ENCODE results near the gene CAMK2N2.

CAMK2N2 gene

GRCh38 chr3:184283681-184284080 is 22.3 kb upstream of the CAMK2N2 start:
- Histone ChIP-seq H2BK120ac (ENCODE audit: low read depth, low read length) (no peak overlapping the region), H3K4me1 (ENCODE audit: control insufficient read depth, low read depth, low read length) (no peaks in the 10 kb centered on the region), H2BK15ac (replicated peaks; ENCODE audit: low read depth) (no peak overlapping the region), H3K4me2 (ENCODE audit: low read length) (no peak overlapping the region), H3K79me2 (ENCODE audit: control insufficient read depth, insufficient read depth, low read length) (no peaks in the 10 kb centered on the region), H3K18ac (ENCODE audit: low read length) (no peak overlapping the region), H3K36me3 (ENCODE audit: control insufficient read depth, insufficient read depth, low read length) (no peaks in the 10 kb centered on the region), H3K23ac (ENCODE audit: low read length) (no peak overlapping the region), H4K8ac (ENCODE audit: low read depth, low read length) (no peak overlapping the region), H3K27me3 (ENCODE audit: insufficient read depth, low read length, poor library complexity) (no peaks in the 10 kb centered on the region), H3K79me1 (ENCODE audit: low read length) (no peaks in the 10 kb centered on the region), H4K5ac (ENCODE audit: low read length) (no peak overlapping the region), H3K4me3 (ENCODE audit: low read length) (no peak overlapping the region), H2AK5ac (ENCODE audit: low read length) (no peak overlapping the region), H3K4ac (ENCODE audit: low read depth, low read length) (no peak overlapping the region), H2BK5ac (ENCODE audit: low read length) (no peak overlapping the region), H3K27ac (ENCODE audit: low read depth, low read length) (no peak overlapping the region), H3K56ac (ENCODE audit: low read length) (no peak overlapping the region), H3K9ac (ENCODE audit: low read length) (no peak overlapping the region)
- no peak for DNase-seq
- WGBS (ENCODE audit: extremely low coverage, insufficient coverage, low lambda C conversion rate), result no CpG with 5 or more reads among the region's 8 CpGs

GRCh38 chr3:184282941-184283340 is 21.6 kb upstream of the CAMK2N2 start:
- H4K8ac ChIP-seq (ENCODE audit: low read depth, low read length), result no peak overlapping the region
- H3K36me3 ChIP-seq (ENCODE audit: control insufficient read depth, insufficient read depth, low read length), result no peaks in the 10 kb centered on the region
- H3K4me3 ChIP-seq (ENCODE audit: low read length), result no peak overlapping the region
- H3K23ac ChIP-seq (ENCODE audit: low read length), result no peak overlapping the region
- H2AK5ac ChIP-seq (ENCODE audit: low read length), result no peak overlapping the region
- H4K5ac ChIP-seq (ENCODE audit: low read length), result no peak overlapping the region
- no peak overlapping the region for H3K4me2 ChIP-seq (ENCODE audit: low read length)
- H2BK120ac ChIP-seq (ENCODE audit: low read depth, low read length), result no peak overlapping the region
- H3K27ac ChIP-seq (ENCODE audit: low read depth, low read length), result no peak overlapping the region
- no peak overlapping the region for H3K4ac ChIP-seq (ENCODE audit: low read depth, low read length)
- DNase-seq, result peak; percentile 13
- no peaks in the 10 kb centered on the region for H3K79me1 ChIP-seq (ENCODE audit: low read length)
- no peaks in the 10 kb centered on the region for H3K4me1 ChIP-seq (ENCODE audit: control insufficient read depth, low read depth, low read length)
- no peak overlapping the region for H2BK15ac ChIP-seq (replicated peaks; ENCODE audit: low read depth)
- no CpG with 5 or more reads among the region's 4 CpGs for WGBS (ENCODE audit: extremely low coverage, insufficient coverage, low lambda C conversion rate)
- H3K9ac ChIP-seq (ENCODE audit: low read length), result no peak overlapping the region
- no peak overlapping the region for H3K56ac ChIP-seq (ENCODE audit: low read length)
- no peaks in the 10 kb centered on the region for H3K27me3 ChIP-seq (ENCODE audit: insufficient read depth, low read length, poor library complexity)
- no peak overlapping the region for H2BK5ac ChIP-seq (ENCODE audit: low read length)
- no peak overlapping the region for H3K18ac ChIP-seq (ENCODE audit: low read length)
- H3K79me2 ChIP-seq (ENCODE audit: control insufficient read depth, insufficient read depth, low read length), result no peaks in the 10 kb centered on the region

GRCh38 chr3:184277366-184277765 is 16.0 kb upstream of the CAMK2N2 start:
- peaks cover 11% of the 10 kb centered on the region for H3K27me3 ChIP-seq (ENCODE audit: insufficient read depth, low read length, poor library complexity)

GRCh38 chr3:184275961-184276910 is 14.9 kb upstream of the CAMK2N2 start, which contains the start of gene ECE2:
Gene ECE2, plus strand, starts transcription at chr3:184276022. Its CDS starts 132 bp downstream, at chr3:184276154.
- Histone ChIP-seq H4K8ac (ENCODE audit: low read depth, low read length) (no peak within 1 kb of the TSS), H2AK5ac (ENCODE audit: low read length) (no peak within 1 kb of the TSS), H3K36me3 (ENCODE audit: control insufficient read depth, insufficient read depth, low read length) (no peaks in the 10 kb centered on the region), H3K4me2 (ENCODE audit: low read length) (no peak within 1 kb of the TSS), H3K27ac (ENCODE audit: low read depth, low read length) (no peak within 1 kb of the TSS), H2BK5ac (ENCODE audit: low read length) (no peak within 1 kb of the TSS), H3K4ac (ENCODE audit: low read depth, low read length) (no peak within 1 kb of the TSS), H3K23ac (ENCODE audit: low read length) (peak within 1 kb of the TSS; percentile 66), H4K5ac (ENCODE audit: low read length) (no peak within 1 kb of the TSS), H3K27me3 (ENCODE audit: insufficient read depth, low read length, poor library complexity) (peaks cover 11% of the 10 kb centered on the region), H3K4me3 (ENCODE audit: low read length) (no peak within 1 kb of the TSS), H3K56ac (ENCODE audit: low read length) (peak within 1 kb of the TSS; percentile 34), H3K79me2 (ENCODE audit: control insufficient read depth, insufficient read depth, low read length) (no peaks in the 10 kb centered on the region), H2BK120ac (ENCODE audit: low read depth, low read length) (no peak within 1 kb of the TSS), H3K79me1 (ENCODE audit: low read length) (no peaks in the 10 kb centered on the region), H3K4me1 (ENCODE audit: control insufficient read depth, low read depth, low read length) (no peaks in the 10 kb centered on the region), H3K9ac (ENCODE audit: low read length) (no peak within 1 kb of the TSS), H3K18ac (ENCODE audit: low read length) (no peak within 1 kb of the TSS), H2BK15ac (replicated peaks; ENCODE audit: low read depth) (no peak within 1 kb of the TSS)
- no peak for DNase-seq
- no CpG with 5 or more reads among the region's 65 CpGs for WGBS (ENCODE audit: extremely low coverage, insufficient coverage, low lambda C conversion rate)

More at GRCh38 chr3:184277366-184277765, 16.0 kb upstream of the CAMK2N2 start:
- Histone ChIP-seq H3K18ac (ENCODE audit: low read length) (no peak overlapping the region), H3K36me3 (ENCODE audit: control insufficient read depth, insufficient read depth, low read length) (no peaks in the 10 kb centered on the region), H2BK5ac (ENCODE audit: low read length) (no peak overlapping the region), H3K79me1 (ENCODE audit: low read length) (no peaks in the 10 kb centered on the region), H3K27ac (ENCODE audit: low read depth, low read length) (no peak overlapping the region), H3K4me3 (ENCODE audit: low read length) (no peak overlapping the region), H3K4ac (ENCODE audit: low read depth, low read length) (no peak overlapping the region), H2BK120ac (ENCODE audit: low read depth, low read length) (no peak overlapping the region), H3K4me1 (ENCODE audit: control insufficient read depth, low read depth, low read length) (no peaks in the 10 kb centered on the region), H3K23ac (ENCODE audit: low read length) (no peak overlapping the region), H3K79me2 (ENCODE audit: control insufficient read depth, insufficient read depth, low read length) (no peaks in the 10 kb centered on the region), H3K56ac (ENCODE audit: low read length) (no peak overlapping the region), H3K9ac (ENCODE audit: low read length) (no peak overlapping the region), H4K5ac (ENCODE audit: low read length) (no peak overlapping the region), H2BK15ac (replicated peaks; ENCODE audit: low read depth) (no peak overlapping the region), H2AK5ac (ENCODE audit: low read length) (no peak overlapping the region), H3K4me2 (ENCODE audit: low read length) (no peak overlapping the region), H4K8ac (ENCODE audit: low read depth, low read length) (no peak overlapping the region)
- no CpG with 5 or more reads among the region's 6 CpGs for WGBS (ENCODE audit: extremely low coverage, insufficient coverage, low lambda C conversion rate)
- DNase-seq, result no peak

- Histone ChIP-seq H3K4me3 (ENCODE audit: low read length) (no peak overlapping the region), H3K27me3 (ENCODE audit: insufficient read depth, low read length, poor library complexity) (peaks cover 11% of the 10 kb centered on the region), H3K4me1 (ENCODE audit: control insufficient read depth, low read depth, low read length) (no peaks in the 10 kb centered on the region)
Measured at GRCh38 chr3:184275381-184275701, 14.0 kb upstream of the CAMK2N2 start.

More at GRCh38 chr3:184275381-184275701, 14.0 kb upstream of the CAMK2N2 start:
- no peak overlapping the region for H2BK5ac ChIP-seq (ENCODE audit: low read length)
- H3K36me3 ChIP-seq (ENCODE audit: control insufficient read depth, insufficient read depth, low read length), result no peaks in the 10 kb centered on the region
- WGBS (ENCODE audit: extremely low coverage, insufficient coverage, low lambda C conversion rate), result no CpG with 5 or more reads among the region's 12 CpGs
- no peak overlapping the region for H3K27ac ChIP-seq (ENCODE audit: low read depth, low read length)
- H3K79me2 ChIP-seq (ENCODE audit: control insufficient read depth, insufficient read depth, low read length), result no peaks in the 10 kb centered on the region
- no peaks in the 10 kb centered on the region for H3K79me1 ChIP-seq (ENCODE audit: low read length)
- no peak overlapping the region for H2BK15ac ChIP-seq (replicated peaks; ENCODE audit: low read depth)
- no peak overlapping the region for H2AK5ac ChIP-seq (ENCODE audit: low read length)
- H3K56ac ChIP-seq (ENCODE audit: low read length), result no peak overlapping the region
- no peak overlapping the region for H4K5ac ChIP-seq (ENCODE audit: low read length)
- H3K4ac ChIP-seq (ENCODE audit: low read depth, low read length), result no peak overlapping the region
- no peak overlapping the region for H2BK120ac ChIP-seq (ENCODE audit: low read depth, low read length)
- no peak overlapping the region for H3K4me2 ChIP-seq (ENCODE audit: low read length)
- H3K18ac ChIP-seq (ENCODE audit: low read length), result no peak overlapping the region
- H3K23ac ChIP-seq (ENCODE audit: low read length), result no peak overlapping the region
- DNase-seq, result no peak
- H3K9ac ChIP-seq (ENCODE audit: low read length), result no peak overlapping the region
- no peak overlapping the region for H4K8ac ChIP-seq (ENCODE audit: low read depth, low read length)

Measured in mesendoderm (in vitro differentiated cells).